ENCODE measurements around the gene ASH1L. TPM values are rescaled to one million over a fixed set of nuclear protein-coding genes. Genes with fewer than 3 reads are reported as not detected.
A peak's percentile ranks its signal among the peaks of the same experiment; 100 is the strongest.

Gene ASH1L
- total RNA-seq, 2 donors from 2014 or later = 34.0 to 51.4 TPM

DNA sequence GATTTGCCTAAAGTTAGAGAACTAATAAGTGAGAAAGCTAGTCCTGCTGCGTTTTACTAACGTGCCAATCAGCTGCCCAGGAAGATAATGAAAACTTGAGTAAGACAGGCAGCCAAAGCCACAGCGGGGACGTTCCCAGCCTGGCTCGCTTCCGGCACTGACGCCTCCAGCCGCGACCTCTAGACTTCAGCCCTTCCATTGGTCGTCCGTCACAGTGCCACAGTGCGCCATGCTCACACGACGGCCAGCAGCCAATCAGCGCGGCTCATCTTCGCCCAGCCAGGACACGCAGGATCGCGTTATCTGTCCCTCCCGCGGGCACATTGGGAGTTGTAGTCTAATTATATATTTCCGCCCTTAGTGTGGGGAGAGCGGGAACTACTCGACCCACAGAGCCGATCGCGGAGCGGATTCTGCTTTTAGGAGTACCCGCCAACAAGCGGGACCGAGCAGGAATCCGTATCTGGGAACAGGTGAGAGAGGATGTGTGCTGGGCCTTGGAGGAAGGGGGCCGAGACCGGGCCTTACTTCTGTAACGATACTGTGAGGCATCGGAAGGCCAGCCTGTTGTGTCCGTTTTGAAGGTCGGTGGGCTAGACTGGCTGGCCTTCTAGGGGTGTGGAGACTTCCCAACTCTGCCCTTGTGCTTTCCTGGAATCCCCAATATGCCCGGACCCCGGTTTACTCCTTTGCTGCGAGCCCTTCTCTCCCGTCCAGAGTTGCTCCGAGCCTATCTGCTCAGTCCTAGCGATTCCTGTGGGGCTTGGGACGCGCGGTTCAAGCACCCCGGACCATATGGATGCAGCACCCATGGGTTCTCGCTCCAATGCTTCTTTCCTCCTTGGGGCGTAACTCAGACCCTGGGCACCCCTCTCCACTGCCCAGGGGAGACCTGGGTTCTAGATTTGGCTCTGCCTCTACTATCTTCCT lies 253.8 kb downstream of the ASH1L start, which contains the start of gene FDPS:
FDPS (plus strand) TSS at position 374 of the 930 bp plus-strand sequence. CDS start 924 bp downstream, outside the sequence.
- Histone ChIP-seq H3K27me3 (no peaks in the 10 kb centered on the region), H3K27ac (peak within 1 kb of the TSS; percentile 60 to 94 (median 86)), H3K4me3 (peak within 1 kb of the TSS; percentile 16 to 48), H3K4me1 (peaks cover 31% of the 10 kb centered on the region), H3K9me3 (no peaks in the 10 kb centered on the region), H3K36me3 (replicated peaks in 1 of 2; ENCODE audit: insufficient read depth in 1 of 2, low read depth in 2 of 2) (no peaks in the 10 kb centered on the region)
- DNase-seq (peak; percentile 98 to 99 (median 99)), ATAC-seq (peak; percentile 99)
- TF ChIP-seq POLR2A (IDR thresholded peaks at IDR 0.05) = peak; percentile 43 to 79 (median 79)
- TF ChIP-seq, protein P1, sequence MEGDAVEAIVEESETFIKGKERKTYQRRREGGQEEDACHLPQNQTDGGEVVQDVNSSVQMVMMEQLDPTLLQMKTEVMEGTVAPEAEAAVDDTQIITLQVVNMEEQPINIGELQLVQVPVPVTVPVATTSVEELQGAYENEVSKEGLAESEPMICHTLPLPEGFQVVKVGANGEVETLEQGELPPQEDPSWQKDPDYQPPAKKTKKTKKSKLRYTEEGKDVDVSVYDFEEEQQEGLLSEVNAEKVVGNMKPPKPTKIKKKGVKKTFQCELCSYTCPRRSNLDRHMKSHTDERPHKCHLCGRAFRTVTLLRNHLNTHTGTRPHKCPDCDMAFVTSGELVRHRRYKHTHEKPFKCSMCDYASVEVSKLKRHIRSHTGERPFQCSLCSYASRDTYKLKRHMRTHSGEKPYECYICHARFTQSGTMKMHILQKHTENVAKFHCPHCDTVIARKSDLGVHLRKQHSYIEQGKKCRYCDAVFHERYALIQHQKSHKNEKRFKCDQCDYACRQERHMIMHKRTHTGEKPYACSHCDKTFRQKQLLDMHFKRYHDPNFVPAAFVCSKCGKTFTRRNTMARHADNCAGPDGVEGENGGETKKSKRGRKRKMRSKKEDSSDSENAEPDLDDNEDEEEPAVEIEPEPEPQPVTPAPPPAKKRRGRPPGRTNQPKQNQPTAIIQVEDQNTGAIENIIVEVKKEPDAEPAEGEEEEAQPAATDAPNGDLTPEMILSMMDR (IDR thresholded peaks at IDR 0.05) = peak in 3 of 7 experiments; percentile 31 to 48 (median 42)
- intact Hi-C loops (cut with DNase I) = no loop called here
- WGBS, 2 donors = 0% methylated on average over 11 to 51 of the region's 51 CpGs

DNA sequence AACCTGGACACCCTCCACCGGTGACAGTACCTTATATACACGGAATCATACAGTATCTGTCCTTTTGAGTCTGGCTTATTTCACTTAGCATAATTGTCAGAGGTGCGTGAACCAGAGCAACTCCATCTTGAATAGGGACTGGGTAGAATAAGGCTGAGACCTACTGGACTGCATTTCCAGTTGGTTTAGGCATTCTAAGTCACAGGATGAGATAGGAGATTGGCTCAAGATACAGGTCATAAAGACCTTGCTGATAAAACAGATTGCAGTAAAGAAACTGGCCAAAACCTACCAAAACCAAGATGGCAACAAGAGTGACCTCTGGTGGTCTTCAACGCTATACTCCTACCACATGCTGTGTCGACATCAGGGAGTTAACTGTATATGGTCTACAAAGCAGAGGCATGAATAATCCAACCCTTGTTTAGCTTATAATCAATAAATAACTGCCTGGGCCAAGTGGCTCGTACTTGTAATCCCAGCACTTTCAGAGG lies 255.3 kb downstream of the ASH1L start:
- WGBS, 2 donors = 45 to 69% methylated on average over 6 of the region's 6 CpGs
- DNase-seq (peak in 1 of 4 donors; percentile 14), ATAC-seq (no peak)
- Histone ChIP-seq H3K4me3 (no peak overlapping the region), H3K36me3 (replicated peaks in 1 of 2; ENCODE audit: insufficient read depth in 1 of 2, low read depth in 2 of 2) (no peaks in the 10 kb centered on the region), H3K9me3 (no peaks in the 10 kb centered on the region), H3K4me1 (peaks cover 31% of the 10 kb centered on the region), H3K27ac (peak overlapping the region in 1 of 4 donors; percentile 94), H3K27me3 (no peaks in the 10 kb centered on the region)
- intact Hi-C loops (cut with DNase I) = no loop called here
- TF ChIP-seq POLR2A (IDR thresholded peaks at IDR 0.05) = no peak
- TF ChIP-seq, protein P1 (IDR thresholded peaks at IDR 0.05) = peak in 2 of 7 experiments; percentile 11 to 15

DNA sequence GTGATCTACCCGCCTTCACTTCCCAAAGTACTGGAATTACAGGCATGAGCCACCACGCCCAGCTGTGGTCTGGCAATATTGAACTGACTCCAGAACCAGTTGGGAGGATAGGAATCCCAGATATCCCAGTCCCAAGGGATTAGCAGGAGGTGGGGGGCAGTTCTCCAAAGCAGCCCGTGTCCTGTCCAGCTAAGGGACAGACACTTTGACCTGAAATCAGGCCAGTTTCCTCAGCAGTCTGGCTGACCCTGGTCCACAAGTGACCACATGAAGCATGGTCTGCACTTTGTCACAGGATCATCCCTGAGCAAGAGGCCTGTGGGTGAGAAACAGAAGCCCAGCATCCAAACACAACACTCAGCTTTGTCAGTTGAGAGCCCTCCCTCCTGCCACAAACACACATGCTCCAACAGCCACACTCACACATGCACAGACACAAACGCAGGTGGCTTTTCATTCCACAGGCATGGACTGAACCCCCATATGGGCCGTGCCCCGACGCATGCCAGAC lies 256.7 kb downstream of the ASH1L start:
- Histone ChIP-seq H3K27me3 (no peaks in the 10 kb centered on the region), H3K36me3 (replicated peaks in 1 of 2; ENCODE audit: insufficient read depth in 1 of 2, low read depth in 2 of 2) (no peaks in the 10 kb centered on the region), H3K4me3 (no peak overlapping the region), H3K27ac (no peak overlapping the region), H3K9me3 (no peaks in the 10 kb centered on the region), H3K4me1 (peaks cover 25% of the 10 kb centered on the region)
- WGBS, 2 donors = 55 to 75% methylated on average over 3 to 7 of the region's 7 CpGs
- ATAC-seq (no peak), DNase-seq (peak in 2 of 4 donors; percentile 25 to 29)
- intact Hi-C loops (cut with DNase I) = no loop called here
- TF ChIP-seq, protein P1 (IDR thresholded peaks at IDR 0.05) = no peak
- no peak for TF ChIP-seq POLR2A (IDR thresholded peaks at IDR 0.05)

DNA sequence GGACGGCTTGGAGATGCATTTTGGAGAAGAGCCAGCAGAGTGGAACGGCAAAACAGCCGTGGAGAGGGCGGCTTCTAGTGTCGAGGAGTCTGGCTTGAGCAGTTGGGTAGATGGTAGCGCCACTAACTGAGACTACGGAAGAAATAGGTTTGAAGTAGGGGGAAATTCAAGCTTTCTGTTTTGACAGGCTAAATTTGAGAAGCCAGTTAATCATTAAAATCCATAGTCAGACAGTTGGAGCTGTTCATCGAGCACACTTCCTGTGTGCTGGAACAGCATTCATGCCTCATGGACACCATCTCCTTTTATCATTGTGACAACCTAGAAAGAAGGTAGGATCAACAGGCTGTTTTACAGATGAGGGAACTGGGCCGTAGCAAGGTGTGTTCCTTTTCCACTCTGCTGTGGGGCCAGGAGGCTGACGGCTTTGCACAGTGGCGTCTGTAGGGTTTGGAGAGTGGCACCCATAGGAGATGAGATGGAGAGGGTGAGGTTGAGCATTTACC lies 258.0 kb downstream of the ASH1L start:
- no peak overlapping the region for H3K4me3 ChIP-seq

More for the DNA sequence above, 258.0 kb downstream of the ASH1L start:
- WGBS, 2 donors = 57 to 64% methylated on average over 11 of the region's 11 CpGs
- no peaks in the 10 kb centered on the region for H3K36me3 ChIP-seq (replicated peaks in 1 of 2; ENCODE audit: insufficient read depth in 1 of 2, low read depth in 2 of 2)
- peaks cover 12% of the 10 kb centered on the region for H3K4me1 ChIP-seq
- DNase-seq = no peak
- TF ChIP-seq POLR2A (IDR thresholded peaks at IDR 0.05) = no peak
- TF ChIP-seq, protein P1 (IDR thresholded peaks at IDR 0.05) = no peak
- ATAC-seq = no peak
- H3K9me3 ChIP-seq = no peaks in the 10 kb centered on the region
- no peak overlapping the region for H3K27ac ChIP-seq
- intact Hi-C loops (cut with DNase I) = no loop called here
- no peaks in the 10 kb centered on the region for H3K27me3 ChIP-seq

All from body of pancreas (tissue), 4 donors.